ENCODE measurements around the gene PYGO1.

GRCh38 chr15:55528812-55529211 is 59.3 kb downstream of the PYGO1 start:
- TF ChIP-seq CTCF (IDR thresholded peaks at IDR 0.05; ENCODE audit: low read depth, low read length, missing input control) (no peak), HNF4G (IDR thresholded peaks at IDR 0.05) (no peak), RAD21 (IDR thresholded peaks at IDR 0.05) (no peak), TAF1 (conservative IDR thresholded peaks at IDR 0.05) (no peak), ATF3 (IDR thresholded peaks at IDR 0.05) (no peak), JUND (IDR thresholded peaks at IDR 0.05) (no peak), GABPA (IDR thresholded peaks at IDR 0.05 in 1 of 2, conservative IDR thresholded peaks at IDR 0.05 in 1 of 2) (no peak), MAX (IDR thresholded peaks at IDR 0.05) (no peak), YY1 (IDR thresholded peaks at IDR 0.05) (no peak), SP1 (IDR thresholded peaks at IDR 0.05) (no peak), RXRA (IDR thresholded peaks at IDR 0.05) (no peak), ZBTB33 (IDR thresholded peaks at IDR 0.05) (no peak)
